Measurements from ENCODE around the gene CADPS.

Gene CADPS

DNA sequence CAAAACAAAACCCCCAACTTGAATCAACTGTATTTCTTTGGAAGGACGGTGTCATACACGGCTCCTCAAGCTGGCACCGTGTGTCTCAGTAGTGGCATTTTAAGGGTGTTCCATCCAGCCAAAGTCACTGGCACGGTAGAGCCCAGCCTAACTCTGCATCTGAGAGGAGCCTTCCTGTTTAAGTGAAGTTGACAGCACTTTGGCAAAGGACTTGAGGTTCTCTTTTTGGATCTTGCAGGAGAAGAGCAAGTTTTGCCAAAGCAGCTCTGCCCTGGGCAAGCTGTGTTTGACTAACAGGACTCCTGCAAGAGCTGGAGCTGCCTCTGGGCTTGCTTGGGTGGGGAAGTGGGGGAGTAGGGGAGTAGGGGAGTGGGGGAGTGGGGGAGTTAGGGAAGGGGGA is 392.3 kb downstream of the CADPS start:
- DNase-seq, result no peak

DNA sequence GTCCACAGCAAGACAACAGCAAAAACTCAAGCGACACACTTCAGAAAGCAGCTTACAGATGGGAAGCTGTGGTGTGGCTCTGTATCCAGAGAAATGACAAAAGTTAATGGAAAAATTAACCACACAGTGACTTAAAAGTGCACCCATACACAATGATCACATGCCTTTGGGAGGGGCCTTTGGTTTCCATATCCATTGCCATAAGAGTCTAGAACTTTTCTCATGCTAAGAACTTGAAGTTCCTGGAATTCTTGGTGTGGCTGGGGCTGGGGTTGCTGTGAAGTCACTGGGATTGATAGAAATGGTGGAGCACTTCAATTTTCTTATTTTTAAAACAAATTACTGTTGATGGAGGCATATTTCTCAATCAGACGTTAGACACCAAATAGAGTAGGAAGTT is 393.3 kb downstream of the CADPS start:
- DNase-seq, result no peak

GRCh38 chr3:62480056-62480455 is 395.2 kb downstream of the CADPS start:
- no peak for DNase-seq

DNA sequence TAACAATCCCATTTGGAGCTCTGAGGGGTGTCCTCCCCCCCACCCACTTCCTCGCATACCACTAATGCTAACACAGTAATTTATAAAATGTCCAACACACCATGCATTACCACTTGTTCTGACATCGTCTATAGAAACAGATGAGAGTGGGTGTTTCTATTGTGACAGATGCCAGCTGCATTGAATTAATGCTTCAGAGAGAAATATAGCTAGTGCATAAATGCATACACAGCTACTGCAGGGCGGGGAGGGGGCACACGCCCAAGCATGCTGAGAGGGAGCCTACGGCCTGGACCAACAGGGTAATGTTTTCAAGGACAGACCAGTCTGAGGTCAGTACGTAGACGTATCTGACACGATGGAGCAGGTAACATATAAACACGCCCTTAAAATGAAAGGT is 395.9 kb downstream of the CADPS start:
- DNase-seq, result no peak

- no peak for DNase-seq
Observed at GRCh38 chr3:62475306-62475705, 399.9 kb downstream of the CADPS start.

DNA sequence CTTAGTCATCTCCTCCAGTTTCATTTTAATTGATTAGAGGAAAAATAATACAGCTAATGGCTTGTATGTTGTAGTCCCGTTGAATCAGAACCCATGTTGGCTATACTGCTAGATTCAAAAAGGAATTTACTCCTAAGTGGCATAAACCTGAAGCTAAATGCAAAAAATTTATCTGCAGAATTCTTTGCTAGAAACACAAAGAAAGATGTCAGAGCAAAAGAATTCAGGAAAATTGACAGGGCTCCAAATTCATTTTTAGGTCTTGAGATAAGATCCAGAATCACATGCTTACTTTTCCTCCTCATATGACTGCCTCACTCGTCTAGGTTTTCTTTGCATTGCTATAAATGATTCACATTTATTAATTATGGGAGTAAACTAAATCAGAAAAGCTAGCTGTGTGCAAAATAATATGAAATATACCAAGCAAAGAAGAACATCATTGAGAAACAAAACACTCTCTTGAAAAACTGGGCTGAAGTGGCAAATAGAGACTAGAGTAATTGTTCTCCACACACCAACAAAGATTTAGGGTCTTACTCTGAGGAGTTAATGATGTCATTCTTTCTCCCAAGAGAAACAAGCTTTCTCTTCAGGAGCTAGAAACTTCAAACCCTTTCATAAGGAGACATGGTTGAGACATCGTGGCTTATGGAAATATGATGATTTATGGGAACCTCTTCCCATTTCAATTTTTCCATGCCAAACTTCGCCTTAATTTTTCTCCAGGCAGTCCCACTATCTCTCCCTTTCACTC is 407.1 kb downstream of the CADPS start:
- no peak for DNase-seq

DNA sequence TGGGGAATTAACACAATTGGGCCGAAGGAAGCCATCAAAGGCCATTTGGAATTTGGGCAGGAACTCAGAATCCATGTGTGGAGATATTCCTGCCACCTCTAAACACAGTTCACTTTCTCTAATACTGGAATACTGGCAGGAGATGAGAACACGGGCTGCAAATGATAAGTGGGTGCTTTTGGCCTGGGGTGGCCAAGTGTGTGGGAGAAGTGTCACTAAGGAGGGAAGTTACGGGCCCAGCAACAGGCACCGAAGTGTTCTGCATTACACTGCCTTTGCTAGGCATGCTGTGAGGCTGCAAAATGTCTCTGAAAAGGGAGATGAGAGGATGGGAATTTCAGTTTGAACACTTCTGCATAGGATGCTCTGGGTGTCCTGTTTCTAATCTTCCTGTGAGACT is 412.4 kb downstream of the CADPS start:
- no peak for DNase-seq

GRCh38 chr3:62462104-62462762 is 413.0 kb downstream of the CADPS start:
- no peak for DNase-seq

DNA sequence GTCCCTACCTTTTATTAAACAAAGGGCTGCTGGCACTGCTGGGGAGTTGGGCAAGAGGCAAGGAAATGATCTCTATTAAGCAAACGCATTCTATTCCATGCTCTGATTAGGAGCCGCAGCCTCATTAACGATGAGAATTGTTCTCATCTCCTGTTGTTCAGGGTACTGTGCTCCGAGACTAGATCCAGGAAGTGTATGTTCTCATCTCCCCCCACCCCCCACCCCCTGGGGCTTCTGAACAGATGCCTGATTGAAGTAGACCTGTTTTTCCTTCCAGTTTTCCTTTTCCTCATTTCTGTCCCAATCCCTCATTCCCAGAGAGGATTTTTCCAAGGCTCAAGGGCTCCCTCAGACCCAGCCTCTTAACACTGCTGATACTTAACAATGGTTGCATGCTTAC is 420.3 kb downstream of the CADPS start:
- DNase-seq, result no peak

- no peak for DNase-seq
Observed at GRCh38 chr3:62453448-62453847, 421.8 kb downstream of the CADPS start.

- no peak for DNase-seq
Observed at GRCh38 chr3:62451211-62451887, 423.9 kb downstream of the CADPS start.

GRCh38 chr3:62446337-62446940 is 428.8 kb downstream of the CADPS start:
- DNase-seq, result no peak

- no peak for DNase-seq
Observed at GRCh38 chr3:62445275-62445674, 429.9 kb downstream of the CADPS start.

GRCh38 chr3:62439978-62440377 is 435.2 kb downstream of the CADPS start:
- no peak for DNase-seq

DNA sequence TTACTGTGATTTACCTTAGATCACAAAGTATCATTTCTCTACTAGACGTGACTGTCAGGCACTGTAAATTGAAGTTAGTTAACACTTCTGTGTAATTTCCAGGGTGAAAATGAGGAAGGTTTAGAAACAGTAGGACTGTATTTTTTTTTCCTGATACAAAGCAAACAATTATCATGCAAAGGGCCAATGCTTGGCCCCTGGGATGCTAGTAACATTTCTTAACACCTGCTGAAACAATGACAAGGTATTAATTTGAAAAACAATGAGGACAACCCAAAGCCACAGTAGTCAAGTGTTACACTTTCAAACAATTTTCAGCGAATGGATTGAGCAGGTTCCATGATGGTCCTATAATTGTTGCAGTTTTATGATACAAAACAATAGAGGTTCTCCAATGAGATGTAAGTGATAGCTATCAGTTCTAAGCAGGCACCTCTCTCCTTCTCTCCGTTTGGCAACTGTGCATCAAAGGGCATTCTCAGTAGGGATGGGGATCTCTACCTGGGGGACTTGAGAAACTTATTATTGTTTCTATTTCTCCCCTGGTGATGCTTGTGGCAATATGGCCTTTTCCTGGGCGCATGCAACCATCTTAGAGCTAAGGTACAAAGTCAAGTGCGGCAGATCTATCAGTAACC is 435.9 kb downstream of the CADPS start:
- no peak for DNase-seq

GRCh38 chr3:62436785-62437184 is 438.4 kb downstream of the CADPS start:
- DNase-seq, result no peak

- DNase-seq, result no peak
Observed at GRCh38 chr3:62433396-62433795, 441.8 kb downstream of the CADPS start.

DNA sequence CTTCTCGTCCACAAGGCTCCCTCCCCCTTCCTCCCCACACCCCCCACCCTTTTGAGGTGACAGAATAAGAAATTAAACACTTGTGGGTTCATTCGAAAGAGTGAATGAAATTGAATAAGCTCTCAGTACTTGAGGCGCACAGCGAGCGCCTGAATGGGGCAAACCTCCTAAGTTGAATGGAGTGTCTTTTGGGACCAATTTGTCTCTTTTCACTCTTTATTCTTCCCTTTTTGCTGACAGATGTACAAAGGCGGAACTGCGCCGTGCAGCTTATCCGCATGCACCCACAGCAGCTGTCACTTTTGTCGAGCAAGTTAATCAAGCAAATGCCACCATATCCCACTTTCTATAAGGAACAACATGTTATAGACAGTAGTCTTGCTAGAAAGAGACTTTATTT is 454.0 kb downstream of the CADPS start:
- DNase-seq, result no peak

- no peak for DNase-seq
Observed at GRCh38 chr3:62416144-62416543, 459.1 kb downstream of the CADPS start.

- DNase-seq, result no peak
Observed at GRCh38 chr3:62415312-62415801, 459.9 kb downstream of the CADPS start.

DNA sequence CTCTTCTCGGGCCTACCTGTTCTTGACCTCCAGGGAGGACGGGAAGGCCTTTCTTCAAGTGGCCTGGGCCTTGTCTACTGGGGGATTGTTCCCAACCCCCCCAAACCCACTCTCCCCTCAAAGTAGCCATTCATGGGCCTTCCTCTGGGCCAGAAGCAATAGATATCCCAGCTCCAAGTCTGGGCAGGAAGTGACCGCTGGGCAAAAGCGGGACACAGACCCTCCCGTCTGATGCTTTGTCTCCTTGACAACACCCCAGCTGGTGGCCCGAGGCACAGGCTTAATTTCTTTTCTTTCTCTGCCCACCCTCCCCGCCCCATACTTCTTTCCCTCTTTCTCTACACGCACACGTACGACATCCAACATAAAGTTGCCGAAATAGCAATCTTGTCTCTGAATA is 460.4 kb downstream of the CADPS start:
- no peak for DNase-seq

DNA sequence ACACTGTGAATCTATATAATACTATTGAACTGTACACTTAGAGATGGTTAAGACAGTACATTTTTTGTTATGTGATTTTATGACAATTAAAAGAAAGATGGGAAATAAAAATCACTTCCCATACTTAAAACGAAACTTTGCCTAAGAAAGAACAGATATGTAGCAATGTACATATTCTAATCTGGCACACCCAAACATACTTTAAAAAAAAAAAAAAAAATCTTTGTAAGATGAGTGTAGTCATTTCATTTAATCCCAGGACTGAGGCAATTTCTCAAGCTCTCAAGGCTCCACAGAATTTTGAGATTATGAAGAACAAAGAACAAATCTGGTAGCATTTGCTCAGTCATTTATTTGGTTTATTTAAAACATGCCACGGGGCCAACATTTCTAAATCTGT is 461.5 kb downstream of the CADPS start:
- DNase-seq, result no peak

DNA sequence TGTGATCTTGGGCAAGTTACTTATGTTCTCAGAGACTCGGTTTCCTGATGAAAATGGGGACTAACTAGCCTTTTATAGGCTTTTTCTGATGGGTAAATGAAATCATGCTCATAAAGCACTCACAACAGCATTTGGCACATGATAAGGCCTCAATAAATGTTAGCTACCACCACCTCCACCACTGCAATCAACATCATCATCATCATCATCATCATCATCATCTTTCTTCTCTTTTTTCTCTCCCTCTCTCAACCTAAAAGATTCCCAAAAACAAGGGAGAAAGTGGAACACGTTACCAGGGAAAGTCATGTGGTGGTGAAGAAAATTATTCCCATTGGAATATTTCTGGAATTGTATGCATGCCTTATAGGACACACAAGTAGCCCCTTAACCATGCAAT is 468.3 kb downstream of the CADPS start:
- DNase-seq, result no peak

Measured in AML-193 (cell line).